Brain microvascular endothelial cell (primary cell): ENCODE results near the gene CACNA2D3.

Experiments
- DNase-seq: peaks from one replicate; pipeline ENCODE4 v3.0.0-alpha.2; 2020
- H3K27ac ChIP-seq: fragments of 250-450 bp; sonication (Bioruptor Pico); 2 replicates; pipeline ENCODE4 v1.5.1; 2020; ENCODE audit warnings: mild to moderate bottlenecking, moderate library complexity
- H3K27me3 ChIP-seq: fragments of 250-450 bp; sonication (Bioruptor Pico); replicated peaks from 2 replicates; pipeline ENCODE4 v1.5.1; 2020; ENCODE audit warnings: mild to moderate bottlenecking
- H3K36me3 ChIP-seq: fragments of 250-450 bp; sonication (Bioruptor Pico); replicated peaks from 2 replicates; pipeline ENCODE4 v1.5.1; 2020; ENCODE audit warnings: mild to moderate bottlenecking
- H3K4me3 ChIP-seq: 2 replicates; pipeline ENCODE4 v1.5.1; 2011; ENCODE audit warnings: low read depth, mild to moderate bottlenecking, control low read depth, low read length, moderate library complexity
- CTCF ChIP-seq: IDR thresholded peaks from 2 replicates; pipeline ENCODE4 v1.5.1; 2011; ENCODE audit warnings: low read depth, mild to moderate bottlenecking, moderate library complexity, low read length, control low read depth, inconsistent platforms; ENCODE audit errors: missing control alignments
- in situ Hi-C: cut with HindIII; loops from 2 replicates; pipeline ENCODE4 v1.10.0; 2017; ENCODE audit warnings: low sequenced_read_pairs, low pct_ligation_motif_present

The CACNA2D3 gene

DNA sequence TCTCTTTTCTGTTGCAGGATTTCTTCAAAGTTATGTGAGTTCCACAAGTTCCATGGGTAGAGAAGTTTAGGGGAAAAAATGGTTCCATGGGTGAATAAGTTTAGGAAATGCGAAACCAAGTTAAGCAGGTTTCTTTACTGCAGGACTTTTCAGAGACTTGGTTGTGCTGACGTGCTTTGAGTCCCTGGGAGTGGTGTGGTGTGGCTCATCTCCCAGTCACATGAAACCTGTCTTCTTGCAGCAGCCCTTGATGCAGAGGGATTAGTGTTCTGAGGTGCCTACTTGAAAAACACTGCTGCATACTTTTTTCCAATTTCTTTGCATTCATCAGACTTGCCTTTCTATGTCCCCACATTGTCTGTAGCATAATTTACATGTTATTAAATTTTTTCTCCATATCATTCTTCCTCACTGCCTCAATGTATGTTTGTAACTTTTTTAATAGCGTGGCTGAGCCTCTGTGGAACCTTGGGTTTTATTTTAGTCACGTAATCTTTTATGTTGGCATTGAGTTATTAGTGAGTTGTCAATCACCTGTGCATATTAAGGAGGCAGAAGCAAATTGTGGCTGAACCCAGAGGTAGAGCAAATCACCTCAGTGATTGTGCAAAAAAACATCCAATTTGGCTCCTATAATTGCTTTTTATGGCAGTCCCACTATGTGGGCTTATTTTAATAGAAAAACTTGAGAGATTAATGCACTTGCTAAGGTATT, 115.6 kb downstream of the CACNA2D3 start:
- H3K4me3 ChIP-seq, result no peak overlapping the region
- H3K27ac ChIP-seq, result no peak overlapping the region
- no peaks in the 10 kb centered on the region for H3K36me3 ChIP-seq
- no peaks in the 10 kb centered on the region for H3K27me3 ChIP-seq
- in situ Hi-C loops, result no loop called here
- DNase-seq, result no peak
- TF ChIP-seq CTCF, result no peak

DNA sequence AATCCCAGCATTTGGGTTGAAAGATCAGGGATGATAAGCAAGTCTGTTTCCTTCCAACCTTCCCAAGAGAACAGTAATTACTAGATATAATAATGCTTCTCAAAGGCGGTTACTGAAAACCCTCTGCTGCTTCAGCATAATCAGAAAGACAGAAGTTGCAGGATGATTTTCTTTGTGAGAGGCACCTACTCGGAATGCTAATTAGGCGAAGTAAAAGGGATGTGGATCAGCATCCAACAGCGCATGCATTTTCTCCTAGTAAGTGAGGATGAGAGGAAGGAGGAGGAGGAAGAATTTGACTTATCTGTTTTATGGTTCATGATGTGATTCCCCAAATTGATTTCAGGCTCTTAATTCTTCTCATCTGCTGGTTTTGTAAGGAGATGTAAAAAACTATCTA, 118.0 kb downstream of the CACNA2D3 start:
- Histone ChIP-seq H3K4me3 (no peak overlapping the region), H3K27ac (no peak overlapping the region), H3K27me3 (no peaks in the 10 kb centered on the region), H3K36me3 (no peaks in the 10 kb centered on the region)
- no peak for DNase-seq
- in situ Hi-C loops, result no loop called here
- no peak for TF ChIP-seq CTCF

DNA sequence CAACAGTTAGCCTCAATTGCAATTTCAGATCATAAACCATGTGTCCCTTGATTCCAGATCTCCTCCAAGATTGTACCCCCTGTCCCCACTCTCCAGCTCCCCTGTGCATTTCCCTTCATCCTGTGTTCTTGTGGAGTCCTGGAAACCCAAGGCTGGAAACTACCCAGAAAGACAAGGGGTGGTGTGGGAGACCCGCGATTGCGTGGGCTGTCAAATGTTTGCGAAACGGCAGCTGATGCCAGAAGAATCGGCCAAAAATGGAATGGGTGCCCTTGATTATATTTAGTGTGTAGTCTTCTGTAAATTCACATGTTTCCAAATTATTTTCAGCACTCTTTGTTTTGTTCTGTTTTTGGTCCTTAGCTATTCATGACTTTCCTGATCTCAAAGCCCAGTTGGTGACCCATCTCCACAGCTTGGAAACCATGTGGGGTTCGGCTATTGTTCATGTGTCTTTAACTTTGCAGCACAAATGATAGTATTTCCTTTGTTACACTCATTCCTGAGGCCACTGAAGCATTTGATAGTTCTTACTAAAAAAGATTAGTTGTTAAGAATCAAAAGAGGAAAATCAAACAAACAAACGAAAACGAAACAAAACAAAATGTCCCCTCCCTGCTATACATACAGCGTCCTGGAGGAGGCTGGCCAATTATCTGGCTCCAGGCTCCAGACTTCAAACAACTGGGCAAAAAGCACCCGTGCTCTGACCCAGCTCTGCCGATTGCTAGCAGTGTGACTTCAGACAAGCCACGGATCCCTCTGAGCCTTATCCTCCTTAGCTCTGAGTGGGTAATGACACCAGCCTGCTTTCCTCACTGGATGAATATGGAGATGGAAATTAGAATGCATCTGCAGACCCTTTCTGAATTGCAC, 120.9 kb downstream of the CACNA2D3 start:
- peak overlapping the region; percentile 17 for H3K4me3 ChIP-seq
- in situ Hi-C loops, result no loop called here
- no peak for DNase-seq
- H3K36me3 ChIP-seq, result no peaks in the 10 kb centered on the region
- H3K27me3 ChIP-seq, result no peaks in the 10 kb centered on the region
- TF ChIP-seq CTCF, result no peak
- H3K27ac ChIP-seq, result no peak overlapping the region

DNA sequence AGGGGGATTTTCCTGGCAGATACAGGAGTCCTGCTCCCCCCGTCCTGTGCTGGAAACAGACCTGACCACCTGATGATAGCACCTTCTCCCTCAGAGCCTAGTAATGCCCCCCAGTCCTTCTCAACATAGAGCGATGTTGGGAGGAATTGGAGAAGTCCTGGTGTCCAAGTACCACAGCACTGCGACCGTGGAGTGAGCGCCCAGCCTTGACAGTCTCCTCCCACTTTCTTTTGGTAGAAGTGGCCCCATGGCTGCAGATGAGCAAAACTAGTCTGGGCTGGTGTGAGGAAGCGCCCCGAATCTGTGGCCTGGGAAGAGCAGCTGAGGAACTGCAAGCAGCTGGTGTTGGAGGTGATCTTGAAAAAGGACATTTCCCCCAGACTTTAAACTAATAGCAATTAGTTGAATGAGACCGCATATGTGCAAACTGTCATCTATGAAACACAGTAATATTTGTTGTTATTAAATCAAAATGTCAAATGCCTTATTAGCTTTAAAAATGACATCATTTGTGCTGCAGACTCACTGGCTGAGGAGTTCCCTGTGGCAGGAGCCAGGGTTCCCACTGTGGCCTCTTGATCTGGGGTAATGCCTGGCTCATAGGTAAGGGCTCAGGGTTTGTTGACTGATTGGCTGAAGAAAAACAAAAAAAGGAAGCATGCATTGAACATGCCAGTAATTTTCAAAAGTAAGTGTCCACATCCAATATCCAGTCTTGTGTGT, 121.8 kb downstream of the CACNA2D3 start:
- no peak overlapping the region for H3K27ac ChIP-seq
- no peak for DNase-seq
- no peak for TF ChIP-seq CTCF
- in situ Hi-C loops, result no loop called here
- no peak overlapping the region for H3K4me3 ChIP-seq
- H3K27me3 ChIP-seq, result no peaks in the 10 kb centered on the region
- no peaks in the 10 kb centered on the region for H3K36me3 ChIP-seq

DNA sequence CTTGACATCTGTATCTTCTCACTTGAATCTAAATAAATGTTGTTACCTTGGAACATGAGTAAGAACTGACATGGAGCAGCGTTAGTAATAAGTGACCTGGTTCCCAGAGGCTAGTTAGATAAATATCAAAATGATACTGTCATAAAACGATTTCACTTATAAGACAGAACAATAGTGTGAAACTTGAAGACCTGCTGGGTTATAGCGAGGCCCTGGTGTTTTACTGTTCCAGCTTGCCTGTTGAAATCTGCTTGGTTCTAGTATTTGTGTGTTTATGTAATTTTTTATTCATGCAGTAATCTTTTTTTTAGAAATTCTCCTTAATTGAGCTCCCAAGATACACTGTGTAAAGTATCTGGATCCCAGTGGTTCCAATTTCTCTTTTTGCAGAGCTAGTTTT, 129.4 kb downstream of the CACNA2D3 start:
- no peak for TF ChIP-seq CTCF
- no peak for DNase-seq

More for the DNA sequence above, 129.4 kb downstream of the CACNA2D3 start:
- H3K4me3 ChIP-seq, result no peak overlapping the region
- in situ Hi-C loops, result no loop called here
- H3K27ac ChIP-seq, result no peak overlapping the region
- H3K36me3 ChIP-seq, result no peaks in the 10 kb centered on the region
- H3K27me3 ChIP-seq, result no peaks in the 10 kb centered on the region
